ENCODE results near the gene GIGYF1. TPM values are rescaled to one million over a fixed set of nuclear protein-coding genes. Genes with fewer than 3 reads are reported as not detected.
"Not testable (repeated sequence)": the region's sequence is repeated elsewhere in the genome, so short reads cannot be mapped to it uniquely, and the experiment has no call there.

Gene GIGYF1, protein sequence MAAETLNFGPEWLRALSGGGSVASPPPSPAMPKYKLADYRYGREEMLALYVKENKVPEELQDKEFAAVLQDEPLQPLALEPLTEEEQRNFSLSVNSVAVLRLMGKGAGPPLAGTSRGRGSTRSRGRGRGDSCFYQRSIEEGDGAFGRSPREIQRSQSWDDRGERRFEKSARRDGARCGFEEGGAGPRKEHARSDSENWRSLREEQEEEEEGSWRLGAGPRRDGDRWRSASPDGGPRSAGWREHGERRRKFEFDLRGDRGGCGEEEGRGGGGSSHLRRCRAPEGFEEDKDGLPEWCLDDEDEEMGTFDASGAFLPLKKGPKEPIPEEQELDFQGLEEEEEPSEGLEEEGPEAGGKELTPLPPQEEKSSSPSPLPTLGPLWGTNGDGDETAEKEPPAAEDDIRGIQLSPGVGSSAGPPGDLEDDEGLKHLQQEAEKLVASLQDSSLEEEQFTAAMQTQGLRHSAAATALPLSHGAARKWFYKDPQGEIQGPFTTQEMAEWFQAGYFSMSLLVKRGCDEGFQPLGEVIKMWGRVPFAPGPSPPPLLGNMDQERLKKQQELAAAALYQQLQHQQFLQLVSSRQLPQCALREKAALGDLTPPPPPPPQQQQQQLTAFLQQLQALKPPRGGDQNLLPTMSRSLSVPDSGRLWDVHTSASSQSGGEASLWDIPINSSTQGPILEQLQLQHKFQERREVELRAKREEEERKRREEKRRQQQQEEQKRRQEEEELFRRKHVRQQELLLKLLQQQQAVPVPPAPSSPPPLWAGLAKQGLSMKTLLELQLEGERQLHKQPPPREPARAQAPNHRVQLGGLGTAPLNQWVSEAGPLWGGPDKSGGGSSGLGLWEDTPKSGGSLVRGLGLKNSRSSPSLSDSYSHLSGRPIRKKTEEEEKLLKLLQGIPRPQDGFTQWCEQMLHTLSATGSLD (N-terminal part only)
- total RNA-seq (2014; rRNA removed; shearing (Covaris generic)): 12.5 and 16.6 TPM in 2 replicates

DNA sequence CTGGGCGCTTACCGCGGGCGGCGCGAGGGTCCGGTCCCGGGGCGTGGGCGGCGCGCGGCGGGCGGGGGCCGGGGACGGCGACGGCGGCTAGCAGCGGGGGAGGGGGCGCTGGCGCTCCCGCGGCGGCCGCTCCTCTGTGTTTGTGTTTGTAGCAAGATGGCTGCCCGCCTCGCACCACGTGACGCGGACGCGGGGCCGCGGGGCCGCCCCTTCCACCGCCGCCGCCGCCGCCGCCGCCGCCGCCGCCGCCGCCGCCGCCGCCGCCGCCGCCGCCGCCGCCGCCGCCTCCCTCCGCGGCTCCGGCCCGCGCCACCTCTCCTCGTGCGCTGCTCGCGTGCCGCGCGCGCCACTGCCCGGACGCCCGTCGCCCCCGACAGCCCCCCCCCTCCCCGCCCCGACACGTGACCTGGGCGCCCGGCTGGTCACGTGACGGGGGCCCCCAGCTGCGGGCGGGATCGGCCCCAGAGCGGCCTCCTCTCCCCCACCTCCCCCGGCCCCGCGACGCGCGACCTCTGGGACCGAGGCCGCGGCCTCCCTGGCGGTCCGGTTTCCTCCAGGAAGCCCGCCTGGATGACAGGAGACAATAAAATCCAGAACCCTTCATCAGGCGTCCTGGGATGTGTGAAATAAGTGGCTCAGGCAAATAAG, at the start of gene GIGYF1:
GIGYF1 (minus strand) TSS at position 153 of the 648 bp plus-strand sequence. CDS start 6,012 bp downstream, outside the sequence.
- DNase-seq (ENCODE audit: low spot score): no peak

DNA sequence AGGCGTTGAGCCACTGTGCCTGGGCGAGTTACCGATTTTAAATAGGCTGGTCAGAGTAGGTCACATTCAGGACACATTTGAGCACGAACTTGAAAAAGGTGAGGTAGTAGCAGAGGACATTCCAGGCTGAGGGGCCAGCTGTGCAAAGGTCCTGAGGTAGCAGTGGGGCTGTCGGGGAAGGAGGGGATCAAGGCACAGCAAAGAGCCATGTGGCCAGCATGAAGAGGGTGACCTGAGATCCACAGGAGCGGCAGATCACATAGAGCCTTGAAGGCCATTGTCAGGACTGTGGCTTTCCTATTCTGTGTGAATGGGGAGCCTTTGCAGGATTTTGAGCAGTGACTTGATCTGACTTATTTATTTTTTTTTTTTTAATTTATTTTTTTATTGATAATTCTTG, 45.9 kb upstream of the GIGYF1 start:
- DNase-seq (ENCODE audit: low spot score): no peak

DNA sequence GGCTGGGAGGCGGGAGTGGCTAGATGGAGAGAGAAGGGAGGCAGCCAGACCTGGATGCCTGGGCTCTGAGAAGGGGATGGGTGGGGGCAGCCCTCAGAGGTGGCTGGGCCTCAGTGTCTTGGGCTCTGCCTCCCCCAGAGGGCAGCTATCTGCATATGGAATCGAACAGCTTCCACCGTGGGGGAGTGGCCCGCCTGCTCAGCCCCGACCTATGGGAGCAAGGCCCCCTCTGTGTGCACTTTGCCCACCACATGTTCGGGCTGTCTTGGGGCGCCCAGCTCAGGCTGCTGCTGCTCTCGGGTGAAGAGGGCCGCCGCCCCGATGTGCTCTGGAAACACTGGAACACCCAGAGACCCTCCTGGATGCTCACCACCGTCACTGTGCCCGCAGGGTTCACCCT, 42.6 kb upstream of the GIGYF1 start:
- DNase-seq (ENCODE audit: low spot score): no peak

DNA sequence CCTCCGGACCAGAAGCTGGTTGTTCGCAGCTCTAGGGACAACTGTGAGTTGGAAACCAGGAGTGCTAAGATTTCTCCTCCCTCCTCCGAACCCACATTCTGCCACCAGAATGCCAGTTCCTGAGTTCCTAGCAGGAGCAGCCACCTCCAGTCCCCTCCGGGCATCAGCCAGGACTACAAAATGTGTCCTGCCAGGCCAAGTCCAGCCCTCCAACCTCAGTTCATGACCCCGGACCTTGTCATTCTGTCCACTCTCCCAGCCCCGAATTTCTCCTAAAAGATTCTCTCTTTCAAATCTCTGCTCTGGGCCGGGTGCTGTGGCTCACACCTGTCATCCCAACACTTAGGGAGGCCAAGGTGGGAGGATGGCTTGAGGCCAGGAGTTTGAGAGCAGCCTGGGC, 41.7 kb upstream of the GIGYF1 start:
- DNase-seq (ENCODE audit: low spot score): no peak

DNA sequence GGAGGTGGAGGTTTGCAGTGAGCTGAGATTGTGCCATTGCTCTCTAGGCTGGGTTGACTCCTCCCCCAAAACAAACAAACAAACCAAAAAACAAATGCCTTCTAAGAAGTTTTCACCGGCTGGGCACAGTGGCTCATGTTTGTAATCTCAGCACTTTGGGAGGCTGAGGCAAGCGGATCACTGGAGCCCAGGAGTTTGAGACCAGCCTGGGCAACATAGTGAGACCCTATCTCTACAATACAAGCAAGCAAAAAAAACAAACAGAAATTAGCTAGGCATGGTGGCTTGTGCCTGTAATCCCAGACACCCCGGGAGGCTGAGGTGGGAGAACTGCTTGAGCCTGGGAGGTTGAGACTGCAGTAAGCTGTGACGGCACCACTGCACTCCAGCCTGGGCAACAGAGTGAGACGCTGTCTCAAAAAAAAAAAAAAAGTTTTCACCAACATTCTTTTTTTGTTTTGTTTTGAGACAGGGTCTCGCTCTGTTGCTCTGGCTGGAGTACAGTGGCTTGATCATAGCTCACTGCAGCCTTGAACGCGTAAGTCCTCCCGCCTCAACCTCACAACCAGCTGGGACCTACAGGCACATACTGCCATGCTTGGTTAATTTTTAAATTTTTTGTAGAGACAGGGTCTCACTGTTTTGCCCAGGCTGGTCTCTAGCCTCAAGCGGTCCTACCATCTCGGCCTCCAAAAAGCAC, 38.0 kb upstream of the GIGYF1 start:
- DNase-seq (ENCODE audit: low spot score): no peak

DNA sequence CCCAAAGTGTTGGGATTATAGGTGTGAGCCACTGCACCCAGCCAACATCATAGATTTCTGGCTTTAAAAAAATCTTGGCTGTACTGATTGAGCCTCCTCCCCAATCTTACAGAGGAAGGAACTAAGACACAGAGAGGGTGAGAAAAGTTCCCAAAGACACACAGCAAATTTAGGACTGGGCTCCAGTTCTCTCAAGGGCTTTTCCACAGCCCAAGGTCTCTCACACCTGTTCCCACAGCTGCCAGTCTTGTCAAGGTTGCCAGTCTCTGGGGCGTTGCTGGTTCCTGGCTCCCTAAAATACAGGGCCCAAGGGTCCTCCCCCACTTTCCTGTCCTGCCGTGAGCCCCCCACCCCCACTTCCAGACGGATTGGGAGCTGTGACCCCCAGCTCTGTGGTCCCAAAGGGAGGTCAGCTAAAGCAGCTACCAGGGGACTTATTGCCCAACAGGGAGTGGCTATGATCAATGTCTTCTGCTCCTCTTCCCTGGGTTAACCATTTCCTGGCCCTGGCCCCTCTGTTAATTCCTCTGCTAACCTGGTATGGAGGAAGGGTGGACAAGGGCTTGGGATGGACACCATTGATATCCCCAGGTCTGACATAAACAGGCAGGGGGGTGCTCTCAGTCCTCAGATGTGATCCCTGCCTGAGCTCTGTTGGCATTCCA, 36.2 kb upstream of the GIGYF1 start:
- DNase-seq (ENCODE audit: low spot score): no peak

DNA sequence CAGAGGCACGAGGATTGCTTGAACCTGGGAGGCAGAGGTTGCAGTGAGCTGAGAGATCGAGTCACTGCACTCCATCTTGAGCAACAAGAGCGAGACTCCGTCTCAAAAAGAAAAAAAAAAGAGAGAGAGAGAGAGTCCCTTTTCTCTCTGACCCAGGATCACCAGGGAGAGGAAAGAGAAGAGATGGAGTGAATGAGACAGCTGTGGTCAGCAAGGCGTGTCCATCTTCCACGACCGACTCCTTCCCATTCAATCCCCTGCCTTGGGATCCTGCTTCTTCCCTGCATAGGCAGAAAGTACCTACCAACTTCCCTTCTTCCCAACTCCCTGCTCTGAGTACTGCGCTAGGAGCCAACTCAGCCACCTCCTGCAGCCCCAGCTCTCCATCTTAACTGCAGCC, 34.1 kb upstream of the GIGYF1 start:
- no peak for DNase-seq (ENCODE audit: low spot score)

DNA sequence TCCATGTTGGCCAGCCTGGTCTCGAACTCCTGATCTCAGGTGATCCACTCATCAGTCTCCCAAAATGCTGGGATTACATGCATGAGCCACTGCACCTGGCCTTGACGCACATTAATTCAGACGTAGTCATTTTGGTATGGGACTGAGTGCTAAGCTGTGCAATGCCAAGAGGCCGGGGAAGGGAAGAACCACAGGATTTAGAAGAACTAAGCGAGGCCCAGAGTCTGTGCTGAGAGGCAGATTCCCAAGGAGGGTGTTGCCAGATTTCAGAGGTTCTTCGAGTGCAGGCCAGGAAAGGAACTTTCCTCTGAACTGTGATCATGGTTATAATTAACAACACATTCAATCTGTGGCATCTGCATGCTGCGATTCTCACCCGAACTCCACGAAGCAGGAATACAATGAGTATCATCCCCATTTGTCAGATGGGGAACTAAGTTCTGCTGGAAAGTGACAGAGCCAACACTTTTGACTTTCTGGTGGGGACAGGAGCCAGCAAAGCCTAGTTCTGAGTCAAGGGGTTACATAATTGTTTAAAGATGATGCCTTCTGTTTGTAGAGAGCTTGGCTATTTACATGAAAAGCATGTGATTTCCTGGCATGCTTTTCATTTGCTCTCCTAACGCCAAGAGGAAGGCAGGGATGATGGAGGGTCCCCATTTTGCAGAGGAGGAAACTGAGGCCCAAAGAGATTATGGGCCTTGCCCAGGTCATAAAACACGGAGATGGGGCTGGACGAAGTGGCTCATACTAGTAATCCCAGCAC, 33.1 kb upstream of the GIGYF1 start:
- DNase-seq (ENCODE audit: low spot score): peak; percentile 25

DNA sequence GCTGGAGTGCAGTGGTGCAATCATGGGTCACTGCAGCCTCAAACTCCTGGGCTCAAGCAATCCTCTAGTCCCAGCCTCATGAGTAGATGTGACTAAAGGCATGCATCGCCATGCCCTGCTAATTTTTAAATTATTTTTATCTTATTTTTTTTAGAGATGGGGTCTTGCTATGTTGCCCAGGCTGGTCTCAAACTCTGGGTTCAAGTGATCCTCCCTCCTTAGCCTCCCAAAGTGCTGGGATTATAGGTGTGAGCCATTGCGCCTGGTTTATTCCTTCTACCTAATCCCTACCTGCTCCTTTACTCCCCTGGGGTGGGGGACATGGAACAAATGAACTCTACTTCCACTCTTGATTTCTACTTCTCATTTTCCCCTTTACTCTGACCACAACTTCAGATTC, 30.3 kb upstream of the GIGYF1 start:
- not testable (repeated sequence) for DNase-seq (ENCODE audit: low spot score)

DNA sequence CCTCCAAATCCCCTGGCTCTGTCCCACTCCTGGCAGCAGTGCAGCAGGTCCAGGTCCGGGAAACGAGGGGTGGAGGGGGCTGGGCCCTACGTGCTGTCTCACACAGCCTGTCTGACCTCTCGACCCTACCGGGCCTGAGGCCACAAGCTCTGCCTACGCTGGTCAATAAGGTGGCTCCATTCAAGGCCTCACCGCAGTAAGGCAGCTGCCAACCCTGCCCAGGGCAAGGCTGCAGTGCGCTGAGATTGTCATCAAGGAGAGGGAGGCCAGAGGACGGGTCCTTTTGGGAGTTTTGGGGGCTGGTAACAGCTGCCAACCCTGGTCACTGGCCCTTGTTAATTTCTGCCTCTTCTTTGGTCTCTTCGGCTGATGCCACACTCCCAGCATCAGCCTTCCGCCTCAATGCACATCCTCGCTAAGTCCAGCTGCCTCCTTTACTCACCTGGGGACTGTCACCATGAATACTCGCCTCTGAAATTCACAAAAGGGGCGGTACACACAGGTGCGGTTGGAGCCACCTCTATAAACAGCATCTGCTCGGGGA, 29.8 kb upstream of the GIGYF1 start:
- DNase-seq (ENCODE audit: low spot score): no peak

DNA sequence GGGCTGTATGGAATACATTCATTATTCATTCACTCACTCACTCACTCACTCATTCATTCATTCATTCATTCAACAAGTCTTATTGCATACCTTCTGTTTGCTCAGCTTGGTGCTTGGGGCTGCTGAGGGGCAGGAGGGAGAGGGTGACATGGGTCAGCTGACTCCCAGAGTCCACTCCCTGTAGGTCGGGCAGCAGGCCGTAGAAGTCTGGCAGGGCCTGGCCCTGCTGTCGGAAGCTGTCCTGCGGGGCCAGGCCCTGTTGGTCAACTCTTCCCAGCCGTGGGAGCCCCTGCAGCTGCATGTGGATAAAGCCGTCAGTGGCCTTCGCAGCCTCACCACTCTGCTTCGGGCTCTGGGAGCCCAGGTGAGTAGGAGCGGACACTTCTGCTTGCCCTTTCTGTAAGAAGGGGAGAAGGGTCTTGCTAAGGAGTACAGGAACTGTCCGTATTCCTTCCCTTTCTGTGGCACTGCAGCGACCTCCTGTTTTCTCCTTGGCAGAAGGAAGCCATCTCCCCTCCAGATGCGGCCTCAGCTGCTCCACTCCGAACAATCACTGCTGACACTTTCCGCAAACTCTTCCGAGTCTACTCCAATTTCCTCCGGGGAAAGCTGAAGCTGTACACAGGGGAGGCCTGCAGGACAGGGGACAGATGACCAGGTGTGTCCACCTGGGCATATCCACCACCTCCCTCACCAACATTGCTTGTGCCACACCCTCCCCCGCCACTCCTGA, 28.6 kb upstream of the GIGYF1 start:
- no peak for DNase-seq (ENCODE audit: low spot score)

DNA sequence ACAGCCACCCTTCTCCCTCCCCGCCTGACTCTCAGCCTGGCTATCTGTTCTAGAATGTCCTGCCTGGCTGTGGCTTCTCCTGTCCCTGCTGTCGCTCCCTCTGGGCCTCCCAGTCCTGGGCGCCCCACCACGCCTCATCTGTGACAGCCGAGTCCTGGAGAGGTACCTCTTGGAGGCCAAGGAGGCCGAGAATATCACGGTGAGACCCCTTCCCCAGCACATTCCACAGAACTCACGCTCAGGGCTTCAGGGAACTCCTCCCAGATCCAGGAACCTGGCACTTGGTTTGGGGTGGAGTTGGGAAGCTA, 27.4 kb upstream of the GIGYF1 start:
- DNase-seq (ENCODE audit: low spot score): no peak

DNA sequence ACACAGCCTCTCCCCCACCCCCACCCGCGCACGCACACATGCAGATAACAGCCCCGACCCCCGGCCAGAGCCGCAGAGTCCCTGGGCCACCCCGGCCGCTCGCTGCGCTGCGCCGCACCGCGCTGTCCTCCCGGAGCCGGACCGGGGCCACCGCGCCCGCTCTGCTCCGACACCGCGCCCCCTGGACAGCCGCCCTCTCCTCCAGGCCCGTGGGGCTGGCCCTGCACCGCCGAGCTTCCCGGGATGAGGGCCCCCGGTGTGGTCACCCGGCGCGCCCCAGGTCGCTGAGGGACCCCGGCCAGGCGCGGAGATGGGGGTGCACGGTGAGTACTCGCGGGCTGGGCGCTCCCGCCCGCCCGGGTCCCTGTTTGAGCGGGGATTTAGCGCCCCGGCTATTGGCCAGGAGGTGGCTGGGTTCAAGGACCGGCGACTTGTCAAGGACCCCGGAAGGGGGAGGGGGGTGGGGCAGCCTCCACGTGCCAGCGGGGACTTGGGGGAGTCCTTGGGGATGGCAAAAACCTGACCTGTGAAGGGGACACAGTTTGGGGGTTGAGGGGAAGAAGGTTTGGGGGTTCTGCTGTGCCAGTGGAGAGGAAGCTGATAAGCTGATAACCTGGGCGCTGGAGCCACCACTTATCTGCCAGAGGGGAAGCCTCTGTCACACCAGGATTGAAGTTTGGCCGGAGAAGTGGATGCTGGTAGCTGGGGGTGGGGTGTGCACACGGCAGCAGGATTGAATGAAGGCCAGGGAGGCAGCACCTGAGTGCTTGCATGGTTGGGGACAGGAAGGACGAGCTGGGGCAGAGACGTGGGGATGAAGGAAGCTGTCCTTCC, 26.8 kb upstream of the GIGYF1 start:
- DNase-seq (ENCODE audit: low spot score): no peak

DNA sequence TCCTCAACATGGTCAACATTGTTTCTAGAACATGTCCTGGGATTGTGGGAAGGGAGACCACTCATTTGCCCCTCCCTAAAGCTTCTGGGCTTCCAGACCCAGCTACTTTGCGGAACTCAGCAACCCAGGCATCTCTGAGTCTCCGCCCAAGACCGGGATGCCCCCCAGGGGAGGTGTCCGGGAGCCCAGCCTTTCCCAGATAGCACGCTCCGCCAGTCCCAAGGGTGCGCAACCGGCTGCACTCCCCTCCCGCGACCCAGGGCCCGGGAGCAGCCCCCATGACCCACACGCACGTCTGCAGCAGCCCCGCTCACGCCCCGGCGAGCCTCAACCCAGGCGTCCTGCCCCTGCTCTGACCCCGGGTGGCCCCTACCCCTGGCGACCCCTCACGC, 26.2 kb upstream of the GIGYF1 start, which contains the start of gene EPO:
EPO (plus strand) TSS at position 190 of the 392 bp plus-strand sequence. CDS start 513 bp downstream, outside the sequence.
- no peak for DNase-seq (ENCODE audit: low spot score)

DNA sequence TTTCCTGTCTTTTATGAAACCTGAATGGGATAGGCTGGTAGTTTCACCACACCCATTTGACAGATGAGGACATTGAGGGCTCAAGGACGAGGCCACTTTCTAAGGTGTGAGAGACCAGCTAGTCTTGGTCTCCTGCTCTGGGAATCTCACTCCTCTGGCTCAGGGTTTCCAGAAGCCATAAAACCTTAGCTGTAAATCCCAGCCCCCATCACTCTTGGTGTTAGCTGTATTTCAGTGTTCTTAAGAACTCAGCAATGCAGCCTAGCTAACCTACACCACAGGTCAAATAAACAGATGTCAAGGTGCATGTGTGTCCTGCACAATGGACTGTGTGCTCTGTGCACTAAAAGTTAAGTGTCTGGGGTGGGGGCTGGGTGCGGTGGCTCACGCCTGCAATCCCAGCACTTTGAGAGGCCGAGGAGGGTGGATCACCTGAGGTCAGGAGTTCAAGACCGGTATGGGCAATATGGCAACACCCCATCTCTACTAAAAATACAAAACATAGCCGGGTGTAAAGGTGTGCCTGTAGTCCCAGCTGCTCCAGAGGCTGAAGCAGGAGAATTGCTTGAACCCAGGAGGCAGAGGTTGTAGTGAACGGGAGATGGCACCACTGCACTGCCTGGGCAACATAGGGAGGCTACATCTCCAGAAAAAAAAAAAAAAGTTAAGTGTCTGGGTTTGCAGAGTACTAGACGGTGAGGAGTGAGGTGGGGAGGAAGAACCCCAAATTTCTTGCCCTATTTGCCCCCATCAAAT, 25.7 kb upstream of the GIGYF1 start:
- no peak for DNase-seq (ENCODE audit: low spot score)

DNA sequence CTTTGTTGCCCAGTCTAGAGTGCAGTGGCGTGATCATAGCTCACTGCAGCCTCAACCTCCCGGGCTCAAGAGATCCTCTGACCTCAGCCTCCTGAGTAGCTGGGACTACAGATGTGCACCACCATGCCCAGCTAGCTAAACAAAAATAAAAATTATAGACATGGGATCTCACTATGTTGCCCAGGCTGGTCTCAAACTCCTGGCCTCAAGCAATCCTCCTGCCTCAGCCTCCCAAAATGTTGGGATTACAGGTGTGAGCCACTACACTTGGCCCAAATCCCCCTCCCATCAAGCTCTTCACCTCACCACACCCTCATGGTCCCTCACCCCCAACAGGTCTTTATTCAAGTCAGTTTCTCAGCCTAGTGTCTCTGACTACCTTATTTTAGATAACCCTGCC, 23.0 kb upstream of the GIGYF1 start:
- not testable (repeated sequence) for DNase-seq (ENCODE audit: low spot score)

DNA sequence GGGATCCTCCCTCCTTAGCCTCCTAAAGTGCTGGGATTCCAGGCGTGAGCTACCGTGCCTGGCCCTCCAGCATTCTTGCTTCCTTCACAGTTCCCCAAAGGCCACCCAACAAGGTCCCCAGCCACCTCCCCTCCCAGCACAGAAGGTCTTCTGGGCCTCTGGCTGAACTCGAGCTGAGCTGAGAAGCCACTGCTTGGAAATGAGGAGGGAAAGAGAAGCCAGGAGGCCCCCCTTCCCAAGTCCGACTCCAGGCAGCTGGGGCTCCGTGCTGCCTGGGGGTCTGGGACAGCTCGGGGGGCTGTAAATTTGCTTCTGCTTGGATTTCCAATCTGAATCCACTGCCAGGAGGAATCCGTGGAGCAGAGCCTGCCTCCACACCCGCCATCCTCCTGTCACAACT, 20.7 kb upstream of the GIGYF1 start:
- DNase-seq (ENCODE audit: low spot score): no peak

DNA sequence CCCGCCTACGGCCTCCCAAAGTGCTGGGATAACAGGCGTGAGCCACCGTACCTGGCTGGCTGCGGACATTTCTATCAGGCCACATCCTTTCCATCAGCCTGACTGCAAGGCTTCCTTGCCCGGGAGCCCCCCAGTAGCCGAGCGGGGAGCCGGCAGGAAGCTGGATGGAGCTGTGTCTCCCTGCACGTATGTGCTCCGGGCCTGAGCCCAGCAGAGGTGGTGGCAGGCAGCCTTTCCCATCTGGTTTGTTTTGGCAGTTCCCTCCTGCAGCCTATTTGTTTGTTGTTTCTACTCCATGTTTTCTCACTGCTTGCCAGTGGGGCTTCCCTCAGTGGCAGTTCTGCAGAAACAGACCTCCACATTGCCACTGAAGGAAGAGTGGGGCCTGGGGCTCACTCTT, 17.3 kb upstream of the GIGYF1 start:
- no peak for DNase-seq (ENCODE audit: low spot score)
